MM.1S (cell line): Measurements from ENCODE around the gene HDDC3.

Experiments
- DNase-seq: peaks from one replicate; pipeline ENCODE4 v3.0.0-alpha.2; 2015
- H2AFZ ChIP-seq: fragments of 300-600 bp; sonication (generic); 2 replicates; pipeline ENCODE4 v1.6.0; 2016; ENCODE audit warnings: antibody characterized with exemption, low read length
- H3F3A ChIP-seq: fragments of 300-600 bp; sonication (generic); 2 replicates; pipeline ENCODE4 v1.6.1; 2016; ENCODE audit warnings: mild to moderate bottlenecking, antibody characterized with exemption, low read length, moderate library complexity, mixed read lengths; ENCODE audit not compliant: insufficient read depth
- H3K27ac ChIP-seq: fragments of 300-600 bp; sonication (generic); 2 replicates; pipeline ENCODE4 v1.5.1; 2016; ENCODE audit warnings: mild to moderate bottlenecking, low read length
- H3K27me3 ChIP-seq: fragments of 300-600 bp; sonication (generic); replicated peaks from 2 replicates; pipeline ENCODE4 v1.6.0; 2016; ENCODE audit warnings: low read length; ENCODE audit not compliant: insufficient read depth
- H3K36me3 ChIP-seq: fragments of 300-600 bp; sonication (generic); replicated peaks from 2 replicates; pipeline ENCODE4 v1.6.1; 2016; ENCODE audit warnings: mild to moderate bottlenecking, low read length, mixed read lengths; ENCODE audit not compliant: insufficient read depth
- H3K4me1 ChIP-seq: fragments of 300-600 bp; sonication (generic); 2 replicates; pipeline ENCODE4 v1.6.1; 2016; ENCODE audit warnings: low read length, mixed read lengths
- H3K4me2 ChIP-seq: fragments of 300-600 bp; sonication (generic); 2 replicates; pipeline ENCODE4 v1.6.0; 2016; ENCODE audit warnings: low read depth, low read length
- H3K4me3 ChIP-seq: fragments of 300-600 bp; sonication (generic); 2 replicates; pipeline ENCODE4 v1.5.1; 2016; ENCODE audit warnings: low read length, mixed read lengths
- H3K79me2 ChIP-seq: fragments of 300-600 bp; sonication (generic); 2 replicates; pipeline ENCODE4 v1.6.1; 2016; ENCODE audit warnings: mixed run types, low read length, mixed read lengths
- H3K9ac ChIP-seq: fragments of 300-600 bp; sonication (generic); 2 replicates; pipeline ENCODE4 v1.6.1; 2016; ENCODE audit warnings: low read length, mixed read lengths
- H3K9me2 ChIP-seq: fragments of 300-600 bp; sonication (generic); replicated peaks from 2 replicates; pipeline ENCODE4 v1.6.1; 2016; ENCODE audit warnings: mild to moderate bottlenecking, low read length, mixed read lengths; ENCODE audit not compliant: insufficient read depth
- H3K9me3 ChIP-seq: fragments of 300-600 bp; sonication (generic); replicated peaks from 2 replicates; pipeline ENCODE4 v1.6.1; 2016; ENCODE audit warnings: mild to moderate bottlenecking, low read length, mixed read lengths; ENCODE audit not compliant: insufficient read depth
- H4K20me1 ChIP-seq: fragments of 300-600 bp; sonication (generic); 2 replicates; pipeline ENCODE4 v1.6.1; 2016; ENCODE audit warnings: mild to moderate bottlenecking, low read length, moderate library complexity, mixed read lengths; ENCODE audit not compliant: insufficient read depth
- CTCF ChIP-seq: fragments of 300-600 bp; sonication (generic); IDR thresholded peaks from 2 replicates; pipeline ENCODE4 v1.5.1; 2016; ENCODE audit warnings: antibody characterized with exemption, low read length, mixed read lengths
- EZH2 ChIP-seq: fragments of 300-600 bp; sonication (generic); optimal IDR thresholded peaks from 2 replicates; pipeline ENCODE3; 2017; ENCODE audit warnings: low read depth, mild to moderate bottlenecking, antibody characterized with exemption, low read length, mixed read lengths
- EZH2phosphoT487 ChIP-seq: fragments of 300-600 bp; sonication (generic); IDR thresholded peaks from 2 replicates; pipeline ENCODE4 v1.6.1; 2018; ENCODE audit warnings: antibody characterized with exemption, low read length

Gene HDDC3

GRCh38 chr15:90938261-90938660, 5.9 kb upstream of the HDDC3 start:
- Histone ChIP-seq H3K9me3 (no peaks in the 10 kb centered on the region), H3K27me3 (no peaks in the 10 kb centered on the region), H3K36me3 (no peaks in the 10 kb centered on the region; the same call in 1 of the 2 replicates), H3K4me1 (peaks cover 15% of the 10 kb centered on the region), H3K27ac (no peak overlapping the region), H2AFZ (no peak overlapping the region), H4K20me1 (no peaks in the 10 kb centered on the region), H3K4me2 (no peak overlapping the region), H3K79me2 (peaks cover 23% of the 10 kb centered on the region), H3F3A (peaks cover 9% of the 10 kb centered on the region), H3K4me3 (no peak overlapping the region), H3K9me2 (no peaks in the 10 kb centered on the region), H3K9ac (no peak overlapping the region)
- no peak for TF ChIP-seq EZH2
- TF ChIP-seq EZH2phosphoT487: no peak
- no peak for TF ChIP-seq CTCF
- DNase-seq: no peak

GRCh38 chr15:90936823-90937222, 4.5 kb upstream of the HDDC3 start:
- Histone ChIP-seq H3F3A (peaks cover 13% of the 10 kb centered on the region), H3K79me2 (peaks cover 23% of the 10 kb centered on the region), H3K4me3 (no peak overlapping the region), H4K20me1 (no peaks in the 10 kb centered on the region), H3K9me3 (no peaks in the 10 kb centered on the region), H3K27me3 (no peaks in the 10 kb centered on the region), H3K36me3 (no peaks in the 10 kb centered on the region), H3K9ac (no peak overlapping the region), H3K4me2 (0 out of 2 replicates have a peak overlapping the region, but pooled peaks have one; percentile 96), H2AFZ (no peak overlapping the region), H3K9me2 (no peaks in the 10 kb centered on the region), H3K27ac (no peak overlapping the region), H3K4me1 (peaks cover 22% of the 10 kb centered on the region)
- no peak for DNase-seq
- no peak for TF ChIP-seq EZH2
- TF ChIP-seq CTCF: no peak
- TF ChIP-seq EZH2phosphoT487: no peak

- Histone ChIP-seq H3K27ac (peak within 1 kb of the TSS; percentile 69), H3K4me2 (peak within 1 kb of the TSS; percentile 96), H3K9ac (peak within 1 kb of the TSS; percentile 87), H3F3A (peaks cover 28% of the 10 kb centered on the region), H2AFZ (peak within 1 kb of the TSS; percentile 78), H4K20me1 (no peaks in the 10 kb centered on the region), H3K9me2 (no peaks in the 10 kb centered on the region), H3K79me2 (peaks cover 29% of the 10 kb centered on the region), H3K27me3 (no peaks in the 10 kb centered on the region), H3K36me3 (no peaks in the 10 kb centered on the region), H3K4me3 (peak within 1 kb of the TSS; percentile 96), H3K9me3 (no peaks in the 10 kb centered on the region), H3K4me1 (peaks cover 27% of the 10 kb centered on the region)
- peak; percentile 97 for DNase-seq
- TF ChIP-seq CTCF: no peak
- no peak for TF ChIP-seq EZH2
- no peak for TF ChIP-seq EZH2phosphoT487
Observed at GRCh38 chr15:90934949-90935751, 2.8 kb upstream of the HDDC3 start, which contains the start of gene UNC45A. Gene UNC45A (plus strand): TSS chr15:90935285. CDS start chr15:90935325, 40 bp downstream.
